Activated T-cell treated with anti-CD3 and anti-CD28 coated beads, Interleukin-2, amount 50 U/mL, for 24 hours (primary cell): Measurements from ENCODE around the gene RBM33.

Experiments used
- DNase-seq: peaks from one replicate; pipeline ENCODE4 v3.0.0-alpha.2; 2020
- H3K27ac Mint-ChIP-seq: 2 replicates; pipeline ENCODE4 v1.8.0; 2020; ENCODE audit warnings: mild to moderate bottlenecking, mixed read lengths
- H3K27me3 Mint-ChIP-seq: 2 replicates; pipeline ENCODE4 v1.8.0; 2020; ENCODE audit warnings: mixed read lengths
- H3K36me3 Mint-ChIP-seq: 2 replicates; pipeline ENCODE4 v1.8.0; 2020; ENCODE audit warnings: low read depth, mixed read lengths
- H3K4me1 Mint-ChIP-seq: 2 replicates; pipeline ENCODE4 v1.8.0; 2020; ENCODE audit warnings: low read depth, mixed read lengths
- H3K4me3 Mint-ChIP-seq: 2 replicates; pipeline ENCODE4 v1.8.0; 2020; ENCODE audit warnings: mild to moderate bottlenecking, moderate library complexity, mixed read lengths
- H3K9me3 Mint-ChIP-seq: 2 replicates; pipeline ENCODE4 v1.8.0; 2020; ENCODE audit warnings: mixed read lengths

Gene RBM33

DNA sequence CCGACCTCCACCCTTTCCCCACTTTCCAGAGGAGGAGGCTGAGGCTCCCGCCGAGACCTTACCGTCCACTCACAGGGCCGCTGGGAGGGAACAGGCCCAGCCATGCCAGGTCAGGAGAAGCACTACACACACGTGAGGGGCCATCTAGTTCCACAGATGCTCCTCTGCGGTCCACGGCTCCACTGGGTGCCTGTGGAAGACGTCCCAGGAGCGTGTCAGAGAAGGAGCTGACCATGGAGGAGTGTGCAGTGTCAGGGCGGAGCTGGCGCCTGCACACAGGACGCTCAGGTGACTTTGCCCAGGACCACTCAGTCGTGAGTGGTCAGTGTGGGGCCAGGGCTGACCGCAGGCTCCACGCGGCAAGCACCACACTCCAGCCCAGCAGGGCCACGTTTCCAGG, 175.8 kb downstream of the RBM33 start:
- DNase-seq: no peak
- no peaks in the 10 kb centered on the region for H3K36me3 Mint-ChIP-seq
- peaks cover 4% of the 10 kb centered on the region for H3K4me1 Mint-ChIP-seq
- no peaks in the 10 kb centered on the region for H3K9me3 Mint-ChIP-seq
- peaks cover 37% of the 10 kb centered on the region for H3K27me3 Mint-ChIP-seq
- H3K27ac Mint-ChIP-seq: no peak overlapping the region
- H3K4me3 Mint-ChIP-seq: no peak overlapping the region

DNA sequence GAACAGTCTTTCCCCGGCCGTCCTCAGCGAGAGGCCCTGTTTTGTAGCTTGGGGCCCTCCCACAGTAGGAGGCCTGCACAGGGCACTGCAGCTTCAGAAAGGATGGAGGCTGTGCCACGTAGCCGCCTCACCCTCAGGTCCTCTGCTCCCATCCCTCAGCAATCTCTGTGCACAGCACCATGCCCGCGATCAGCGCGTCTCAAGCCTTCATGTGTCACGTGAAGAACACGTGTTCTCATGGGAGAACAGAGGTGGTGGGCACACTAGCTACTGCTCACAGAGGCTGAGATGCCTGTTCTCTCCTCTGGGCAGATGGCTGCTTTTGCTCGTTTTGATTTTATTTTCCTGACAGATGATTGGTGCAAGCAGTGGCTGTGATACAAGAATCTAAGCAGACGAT, 176.3 kb downstream of the RBM33 start:
- Mint-ChIP-seq H3K4me1 (no peaks in the 10 kb centered on the region), H3K27ac (no peak overlapping the region), H3K9me3 (no peaks in the 10 kb centered on the region), H3K27me3 (peaks cover 31% of the 10 kb centered on the region), H3K4me3 (no peak overlapping the region), H3K36me3 (no peaks in the 10 kb centered on the region)
- no peak for DNase-seq

DNA sequence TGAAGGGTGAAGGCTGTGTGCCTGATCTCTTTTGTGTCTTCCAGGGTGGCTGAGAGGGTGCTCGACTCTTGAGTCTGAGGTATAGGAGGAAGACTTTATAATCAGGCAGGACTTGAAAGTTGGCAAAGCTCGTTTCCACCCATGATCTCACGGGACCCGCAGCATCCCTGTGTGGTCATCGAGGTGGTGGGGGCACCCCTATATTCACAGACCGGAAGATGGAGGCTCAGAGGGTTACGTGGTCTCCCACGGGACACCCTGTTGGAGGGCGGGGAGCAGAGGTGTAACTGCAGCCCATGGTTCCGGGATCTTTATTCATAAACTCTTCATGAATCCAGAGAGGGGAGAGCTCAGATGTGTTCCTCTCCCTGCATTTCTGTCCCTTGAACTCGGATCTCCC, 177.4 kb downstream of the RBM33 start:
- no peak overlapping the region for H3K27ac Mint-ChIP-seq
- H3K27me3 Mint-ChIP-seq: peaks cover 29% of the 10 kb centered on the region
- H3K4me3 Mint-ChIP-seq: no peak overlapping the region
- no peak for DNase-seq
- no peaks in the 10 kb centered on the region for H3K4me1 Mint-ChIP-seq
- H3K9me3 Mint-ChIP-seq: no peaks in the 10 kb centered on the region
- no peaks in the 10 kb centered on the region for H3K36me3 Mint-ChIP-seq

DNA sequence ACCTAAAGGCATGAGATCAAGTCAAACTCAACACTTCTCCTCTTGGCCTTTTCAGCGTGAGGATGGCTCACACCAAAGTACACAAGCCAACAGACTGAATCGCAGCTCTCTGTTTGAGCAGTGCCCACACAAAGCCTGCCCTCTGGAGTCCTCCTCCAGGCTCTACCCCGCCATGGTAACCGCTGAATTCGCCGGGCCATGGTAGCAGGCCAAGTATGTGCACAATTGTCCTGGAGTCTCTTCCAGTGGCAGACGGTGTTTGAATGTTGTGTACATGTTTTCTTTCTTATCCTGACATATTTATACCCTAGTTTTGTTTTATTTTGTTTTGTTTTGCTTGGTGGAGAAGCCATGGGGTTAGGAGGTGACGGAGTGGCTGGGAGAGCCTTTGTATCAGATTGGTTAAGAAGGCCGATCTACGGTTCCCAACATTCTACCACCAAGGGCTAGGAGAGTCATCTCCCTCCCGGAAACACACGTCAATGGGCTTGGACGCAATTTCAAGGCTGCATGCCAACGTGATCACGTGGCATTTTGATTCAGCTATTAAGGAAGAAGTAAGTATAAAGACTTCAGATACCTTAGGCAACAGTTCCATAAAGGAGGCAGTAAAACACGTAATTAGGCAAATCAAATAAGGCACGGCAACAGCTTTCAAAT, 179.9 kb downstream of the RBM33 start:
- Mint-ChIP-seq H3K27me3 (peaks cover 29% of the 10 kb centered on the region), H3K27ac (no peak overlapping the region), H3K4me3 (no peak overlapping the region), H3K4me1 (no peaks in the 10 kb centered on the region), H3K36me3 (no peaks in the 10 kb centered on the region), H3K9me3 (no peaks in the 10 kb centered on the region)
- no peak for DNase-seq

DNA sequence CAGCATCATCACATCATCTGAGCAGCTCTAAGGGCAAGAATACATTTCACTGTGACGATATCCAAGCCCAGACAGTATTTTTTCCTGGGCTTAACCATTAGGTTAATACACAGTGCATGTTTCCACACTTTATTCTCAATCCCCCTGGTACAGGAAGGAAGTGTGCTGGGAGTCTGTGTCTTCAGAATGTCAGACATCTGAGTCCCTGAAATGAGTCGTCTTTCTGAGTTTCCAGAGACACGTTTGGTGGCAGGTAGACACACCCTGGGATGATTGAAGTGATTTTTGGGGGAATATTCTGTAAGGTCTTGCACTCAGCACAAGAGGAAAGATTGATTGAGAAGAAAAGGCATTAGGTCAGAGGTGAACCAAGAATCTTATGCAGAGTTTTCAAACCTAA, 180.9 kb downstream of the RBM33 start:
- DNase-seq: no peak
- no peak overlapping the region for H3K27ac Mint-ChIP-seq
- no peaks in the 10 kb centered on the region for H3K9me3 Mint-ChIP-seq
- no peaks in the 10 kb centered on the region for H3K4me1 Mint-ChIP-seq
- H3K27me3 Mint-ChIP-seq: peaks cover 24% of the 10 kb centered on the region
- H3K36me3 Mint-ChIP-seq: no peaks in the 10 kb centered on the region
- H3K4me3 Mint-ChIP-seq: no peak overlapping the region

DNA sequence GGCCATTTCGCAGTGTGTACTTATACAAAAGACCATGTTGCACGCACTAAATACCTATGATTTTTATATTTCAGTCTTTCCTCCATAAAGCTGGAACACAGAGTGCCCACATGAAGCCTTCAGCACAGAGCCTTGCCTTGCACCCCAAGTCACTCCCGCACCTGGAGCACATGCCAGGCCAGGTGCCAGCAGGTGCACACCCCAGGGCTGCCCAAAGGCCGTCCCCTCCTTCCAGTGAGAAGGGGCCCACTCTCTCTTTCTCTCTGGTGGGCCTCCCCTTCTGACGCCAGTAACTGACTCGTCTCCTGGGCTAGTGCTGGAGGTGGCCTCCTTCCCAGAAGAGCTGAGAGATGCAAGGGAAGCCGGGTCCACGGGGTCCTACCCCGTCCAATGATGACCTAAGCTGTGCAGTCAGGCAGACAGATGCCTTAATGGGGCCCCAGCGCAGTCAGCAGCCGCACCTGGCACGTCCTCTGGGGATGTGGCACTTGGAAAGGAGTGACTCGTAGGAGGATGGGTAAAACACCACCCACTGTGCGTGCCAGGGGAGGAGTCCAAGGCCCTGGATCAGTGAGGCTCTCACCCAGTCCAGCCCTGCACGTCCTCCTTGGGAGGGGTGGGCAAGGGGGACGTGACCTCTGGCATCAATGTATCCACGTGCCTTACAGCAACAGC, 185.5 kb downstream of the RBM33 start:
- Mint-ChIP-seq H3K36me3 (no peaks in the 10 kb centered on the region), H3K27me3 (peaks cover 14% of the 10 kb centered on the region), H3K9me3 (no peaks in the 10 kb centered on the region), H3K4me3 (no peak overlapping the region), H3K27ac (no peak overlapping the region), H3K4me1 (no peaks in the 10 kb centered on the region)
- DNase-seq: no peak
